Stimulated activated CD4-positive, alpha-beta T cell treated with anti-CD3 and anti-CD28 coated beads, Interleukin-1b, Interleukin-23, amount 100 ng/mL, for 24 hours (primary cell): ENCODE data around the gene TBC1D22A.

ENCODE experiments used
- DNase-seq, 4 experiments: peaks; one replicate each; pipeline ENCODE4 v3.0.0-alpha.2; 2020; ENCODE audit warnings: low read depth in 4 of 4, low spot score in 1 of 4

TBC1D22A gene

GRCh38 chr22:47051441-47052071 lies 289.1 kb downstream of the TBC1D22A start:
- no peak for DNase-seq

- DNase-seq = no peak
These were observed 290.0 kb downstream of the TBC1D22A start for GRCh38 chr22:47052236-47053012.

GRCh38 chr22:47053013-47053725 lies 290.7 kb downstream of the TBC1D22A start:
- DNase-seq = no peak

- no peak for DNase-seq
These were observed 291.3 kb downstream of the TBC1D22A start for GRCh38 chr22:47053726-47054141.

- no peak for DNase-seq
These were observed 292.0 kb downstream of the TBC1D22A start for GRCh38 chr22:47054231-47055072.

- no peak for DNase-seq
These were observed 292.6 kb downstream of the TBC1D22A start for GRCh38 chr22:47055073-47055355.

GRCh38 chr22:47055461-47055860 lies 293.0 kb downstream of the TBC1D22A start:
- DNase-seq = no peak

- DNase-seq = no peak
These were observed 293.5 kb downstream of the TBC1D22A start for GRCh38 chr22:47055921-47056320.

- no peak for DNase-seq
These were observed 293.9 kb downstream of the TBC1D22A start for GRCh38 chr22:47056361-47056760.

GRCh38 chr22:47056776-47057470 lies 294.5 kb downstream of the TBC1D22A start:
- DNase-seq = no peak

- no peak for DNase-seq
These were observed 295.6 kb downstream of the TBC1D22A start for GRCh38 chr22:47057916-47058585.

- DNase-seq = no peak
These were observed 296.6 kb downstream of the TBC1D22A start for GRCh38 chr22:47059076-47059475.

- no peak for DNase-seq
These were observed 297.3 kb downstream of the TBC1D22A start for GRCh38 chr22:47059701-47060161.

- DNase-seq = no peak
These were observed 298.3 kb downstream of the TBC1D22A start for GRCh38 chr22:47060718-47061117.

- DNase-seq = no peak
These were observed 298.8 kb downstream of the TBC1D22A start for GRCh38 chr22:47061226-47061625.

GRCh38 chr22:47062126-47062525 lies 299.7 kb downstream of the TBC1D22A start:
- DNase-seq = no peak

- no peak for DNase-seq
These were observed 300.6 kb downstream of the TBC1D22A start for GRCh38 chr22:47063071-47063509.

GRCh38 chr22:47063606-47064005 lies 301.2 kb downstream of the TBC1D22A start:
- DNase-seq = no peak

- no peak for DNase-seq
These were observed 301.6 kb downstream of the TBC1D22A start for GRCh38 chr22:47064016-47064415.

- DNase-seq = no peak
These were observed 302.0 kb downstream of the TBC1D22A start for GRCh38 chr22:47064416-47064815.
